ENCODE data around the gene RPL34.
"Not testable (repeated sequence)": the region's sequence is repeated elsewhere in the genome, so short reads cannot be mapped to it uniquely, and the experiment has no call there.

The RPL34 gene

GRCh38 chr4:108589961-108590360, 30.4 kb upstream of the RPL34 start:
- H3K9ac ChIP-seq (ENCODE audit: low read depth, low read length, poor library complexity, severe bottlenecking) = no peak overlapping the region
- H4K20me1 ChIP-seq (ENCODE audit: insufficient read depth, low read length, poor library complexity, severe bottlenecking) = no peaks in the 10 kb centered on the region
- H3K79me2 ChIP-seq (ENCODE audit: insufficient read depth, low read length) = no peaks in the 10 kb centered on the region
- no peak overlapping the region for H2AFZ ChIP-seq (ENCODE audit: low read length)
- no peak overlapping the region for H3K4me2 ChIP-seq (ENCODE audit: low read depth, low read length, poor library complexity, severe bottlenecking)
- H3K4me3 ChIP-seq (ENCODE audit: low read length, poor library complexity, severe bottlenecking) = no peak overlapping the region
- no peaks in the 10 kb centered on the region for H3K36me3 ChIP-seq (ENCODE audit: insufficient read depth, low read length)
- H3K27me3 ChIP-seq (ENCODE audit: insufficient read depth, low read length, poor library complexity, severe bottlenecking) = no peaks in the 10 kb centered on the region
- no peaks in the 10 kb centered on the region for H3F3A ChIP-seq (ENCODE audit: low read depth)
- no peaks in the 10 kb centered on the region for H3K9me3 ChIP-seq (ENCODE audit: insufficient read depth, low read depth, low read length)
- no peaks in the 10 kb centered on the region for H3K4me1 ChIP-seq (ENCODE audit: insufficient read depth, low read length, poor library complexity, severe bottlenecking)
- TF ChIP-seq EZH2phosphoT487 (IDR thresholded peaks at IDR 0.05; ENCODE audit: borderline replicate concordance) (no peak), CTCF (conservative IDR thresholded peaks at IDR 0.05; ENCODE audit: low read length) (no peak)
- no peaks in the 10 kb centered on the region for H3K9me2 ChIP-seq (replicated peaks; ENCODE audit: low read depth, low read length)

- no peaks in the 10 kb centered on the region for H3K27me3 ChIP-seq (ENCODE audit: insufficient read depth, low read length, poor library complexity, severe bottlenecking)
- H3F3A ChIP-seq (ENCODE audit: low read depth) = no peaks in the 10 kb centered on the region
- no peak overlapping the region for H3K4me3 ChIP-seq (ENCODE audit: low read length, poor library complexity, severe bottlenecking)
- no peaks in the 10 kb centered on the region for H4K20me1 ChIP-seq (ENCODE audit: insufficient read depth, low read length, poor library complexity, severe bottlenecking)
- H3K9me3 ChIP-seq (ENCODE audit: insufficient read depth, low read depth, low read length) = no peaks in the 10 kb centered on the region
- H3K79me2 ChIP-seq (ENCODE audit: insufficient read depth, low read length) = no peaks in the 10 kb centered on the region
- H3K4me1 ChIP-seq (ENCODE audit: insufficient read depth, low read length, poor library complexity, severe bottlenecking) = no peaks in the 10 kb centered on the region
- H3K36me3 ChIP-seq (ENCODE audit: insufficient read depth, low read length) = no peaks in the 10 kb centered on the region
- no peaks in the 10 kb centered on the region for H3K9me2 ChIP-seq (replicated peaks; ENCODE audit: low read depth, low read length)
- H3K4me2 ChIP-seq (ENCODE audit: low read depth, low read length, poor library complexity, severe bottlenecking) = no peak overlapping the region
- no peak for TF ChIP-seq EZH2phosphoT487 (IDR thresholded peaks at IDR 0.05; ENCODE audit: borderline replicate concordance)
- no peak for TF ChIP-seq CTCF (conservative IDR thresholded peaks at IDR 0.05; ENCODE audit: low read length)
- H2AFZ ChIP-seq (ENCODE audit: low read length) = no peak overlapping the region
- no peak overlapping the region for H3K9ac ChIP-seq (ENCODE audit: low read depth, low read length, poor library complexity, severe bottlenecking)
Observed at GRCh38 chr4:108590776-108591175, 29.6 kb upstream of the RPL34 start.

- Histone ChIP-seq H3K9me3 (ENCODE audit: insufficient read depth, low read depth, low read length) (no peaks in the 10 kb centered on the region), H3K36me3 (ENCODE audit: insufficient read depth, low read length) (no peaks in the 10 kb centered on the region), H3K9ac (ENCODE audit: low read depth, low read length, poor library complexity, severe bottlenecking) (no peak overlapping the region), H3K79me2 (ENCODE audit: insufficient read depth, low read length) (no peaks in the 10 kb centered on the region), H3F3A (ENCODE audit: low read depth) (no peaks in the 10 kb centered on the region), H2AFZ (ENCODE audit: low read length) (no peak overlapping the region), H3K4me3 (ENCODE audit: low read length, poor library complexity, severe bottlenecking) (no peak overlapping the region), H3K9me2 (replicated peaks; ENCODE audit: low read depth, low read length) (no peaks in the 10 kb centered on the region), H3K4me2 (ENCODE audit: low read depth, low read length, poor library complexity, severe bottlenecking) (no peak overlapping the region), H4K20me1 (ENCODE audit: insufficient read depth, low read length, poor library complexity, severe bottlenecking) (no peaks in the 10 kb centered on the region), H3K27me3 (ENCODE audit: insufficient read depth, low read length, poor library complexity, severe bottlenecking) (no peaks in the 10 kb centered on the region), H3K4me1 (ENCODE audit: insufficient read depth, low read length, poor library complexity, severe bottlenecking) (no peaks in the 10 kb centered on the region)
- no peak for TF ChIP-seq EZH2phosphoT487 (IDR thresholded peaks at IDR 0.05; ENCODE audit: borderline replicate concordance)
- TF ChIP-seq CTCF (conservative IDR thresholded peaks at IDR 0.05; ENCODE audit: low read length) = no peak
Observed at GRCh38 chr4:108592674-108592986, 27.7 kb upstream of the RPL34 start.

GRCh38 chr4:108594296-108594695, 26.1 kb upstream of the RPL34 start:
- not testable (repeated sequence) for H2AFZ ChIP-seq (ENCODE audit: low read length); H3K9me3 ChIP-seq (ENCODE audit: insufficient read depth, low read depth, low read length); H3K4me1 ChIP-seq (ENCODE audit: insufficient read depth, low read length, poor library complexity, severe bottlenecking); H3F3A ChIP-seq (ENCODE audit: low read depth); H3K4me2 ChIP-seq (ENCODE audit: low read depth, low read length, poor library complexity, severe bottlenecking); H3K9ac ChIP-seq (ENCODE audit: low read depth, low read length, poor library complexity, severe bottlenecking); H3K36me3 ChIP-seq (ENCODE audit: insufficient read depth, low read length); H3K79me2 ChIP-seq (ENCODE audit: insufficient read depth, low read length); H4K20me1 ChIP-seq (ENCODE audit: insufficient read depth, low read length, poor library complexity, severe bottlenecking); H3K4me3 ChIP-seq (ENCODE audit: low read length, poor library complexity, severe bottlenecking); H3K9me2 ChIP-seq (replicated peaks; ENCODE audit: low read depth, low read length); H3K27me3 ChIP-seq (ENCODE audit: insufficient read depth, low read length, poor library complexity, severe bottlenecking)

Measured in Loucy (cell line).